ENCODE results near the gene FBXO31. TPM values are rescaled to one million over a fixed set of nuclear protein-coding genes. Genes with fewer than 3 reads are reported as not detected.
A peak's percentile ranks its signal among the peaks of the same experiment; 100 is the strongest.

Gene FBXO31
- total RNA-seq, 1 experiment from 2014 or later, result 40.4 TPM

DNA sequence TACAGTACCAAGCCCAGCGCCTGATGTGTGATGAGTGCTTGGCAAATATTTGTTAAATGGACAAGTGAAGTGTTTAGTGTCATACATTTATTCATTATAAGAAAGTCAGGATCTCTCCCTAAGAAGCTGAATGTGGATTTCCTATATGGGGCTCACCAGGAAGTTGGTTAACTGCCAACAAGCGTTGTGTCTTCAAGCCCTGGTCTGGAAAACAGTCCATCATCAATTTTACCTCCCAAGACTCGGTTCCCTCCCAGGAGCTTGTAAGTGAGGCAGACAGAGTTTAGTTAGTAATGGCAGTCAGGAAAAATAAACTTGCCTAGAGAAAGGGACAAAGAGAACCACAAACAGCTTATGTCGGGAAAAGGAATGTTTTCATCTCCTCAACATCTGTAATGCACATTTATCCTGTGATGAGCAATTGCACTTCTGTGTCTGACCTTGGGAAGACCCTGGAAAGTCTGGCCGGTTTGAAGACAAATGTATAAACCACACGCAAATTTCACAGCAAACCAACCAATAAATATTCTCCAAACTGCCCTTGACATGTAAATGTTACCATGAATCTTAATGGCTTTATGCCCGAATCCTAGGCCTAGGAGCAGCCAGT is 94.7 kb downstream of the FBXO31 start:
- Mint-ChIP-seq H3K9me3 (ENCODE audit: low read depth, unreplicated experiment) (peaks cover 6% of the 10 kb centered on the region), H3K4me3 (ENCODE audit: low read depth, unreplicated experiment) (no peak overlapping the region), H3K4me1 (ENCODE audit: low read depth, unreplicated experiment) (no peaks in the 10 kb centered on the region), H3K36me3 (ENCODE audit: insufficient read depth, unreplicated experiment) (no peaks in the 10 kb centered on the region), H3K27me3 (ENCODE audit: unreplicated experiment) (peaks cover 15% of the 10 kb centered on the region), H3K27ac (ENCODE audit: unreplicated experiment) (no peak overlapping the region)
- CTCF ChIA-PET, result no interaction called here
- TF ChIP-seq, protein P1, sequence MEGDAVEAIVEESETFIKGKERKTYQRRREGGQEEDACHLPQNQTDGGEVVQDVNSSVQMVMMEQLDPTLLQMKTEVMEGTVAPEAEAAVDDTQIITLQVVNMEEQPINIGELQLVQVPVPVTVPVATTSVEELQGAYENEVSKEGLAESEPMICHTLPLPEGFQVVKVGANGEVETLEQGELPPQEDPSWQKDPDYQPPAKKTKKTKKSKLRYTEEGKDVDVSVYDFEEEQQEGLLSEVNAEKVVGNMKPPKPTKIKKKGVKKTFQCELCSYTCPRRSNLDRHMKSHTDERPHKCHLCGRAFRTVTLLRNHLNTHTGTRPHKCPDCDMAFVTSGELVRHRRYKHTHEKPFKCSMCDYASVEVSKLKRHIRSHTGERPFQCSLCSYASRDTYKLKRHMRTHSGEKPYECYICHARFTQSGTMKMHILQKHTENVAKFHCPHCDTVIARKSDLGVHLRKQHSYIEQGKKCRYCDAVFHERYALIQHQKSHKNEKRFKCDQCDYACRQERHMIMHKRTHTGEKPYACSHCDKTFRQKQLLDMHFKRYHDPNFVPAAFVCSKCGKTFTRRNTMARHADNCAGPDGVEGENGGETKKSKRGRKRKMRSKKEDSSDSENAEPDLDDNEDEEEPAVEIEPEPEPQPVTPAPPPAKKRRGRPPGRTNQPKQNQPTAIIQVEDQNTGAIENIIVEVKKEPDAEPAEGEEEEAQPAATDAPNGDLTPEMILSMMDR (IDR thresholded peaks at IDR 0.05; ENCODE audit: unreplicated experiment), result no peak
- BruUV-seq (replicated peaks), result no TSS peak
- DNase-seq, result no peak
- intact Hi-C loops (cut with micrococcal nuclease; ENCODE audit: unreplicated experiment), result no loop called here

DNA sequence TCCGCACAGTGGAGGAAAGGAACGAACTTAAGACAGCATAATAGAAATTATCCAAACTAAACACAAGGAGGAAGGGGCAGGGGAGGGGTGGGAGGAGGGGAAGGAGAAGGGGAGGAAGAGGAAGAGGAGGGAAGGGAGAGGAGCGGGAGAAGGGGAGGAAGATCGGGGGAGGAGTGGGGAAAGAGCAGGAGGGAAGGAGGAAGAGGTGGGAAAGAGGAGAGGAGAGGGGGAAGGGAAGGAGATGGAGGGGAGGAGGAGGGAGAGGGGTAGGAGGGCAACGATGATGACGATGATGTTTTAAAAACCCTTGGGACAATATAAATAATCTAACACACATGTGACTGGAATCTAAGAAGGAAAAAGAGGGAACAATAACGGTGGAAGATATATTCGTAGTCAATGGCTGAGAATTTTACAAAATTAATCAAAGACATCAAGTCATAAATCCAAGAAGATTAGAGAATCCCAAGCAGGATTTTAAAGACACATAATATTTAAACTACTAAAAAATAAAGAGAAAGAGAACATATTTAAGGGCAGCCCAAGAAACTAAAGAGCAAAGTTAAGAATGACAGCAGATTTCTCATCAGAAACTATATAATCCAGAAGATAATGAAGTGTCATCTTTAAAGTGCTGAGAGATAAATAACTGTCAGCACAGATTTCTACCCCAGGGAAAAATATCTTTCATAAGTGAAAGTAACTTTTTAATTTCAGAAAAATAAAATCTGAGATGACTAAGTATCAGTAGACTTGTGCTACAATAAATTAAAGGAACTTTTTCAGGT is 96.5 kb downstream of the FBXO31 start:
- no peak overlapping the region for H3K4me3 Mint-ChIP-seq (ENCODE audit: low read depth, unreplicated experiment)
- no peak overlapping the region for H3K27ac Mint-ChIP-seq (ENCODE audit: unreplicated experiment)
- intact Hi-C loops (cut with micrococcal nuclease; ENCODE audit: unreplicated experiment), result no loop called here
- H3K9me3 Mint-ChIP-seq (ENCODE audit: low read depth, unreplicated experiment), result peaks cover 3% of the 10 kb centered on the region
- no TSS peak for BruUV-seq (replicated peaks)
- CTCF ChIA-PET, result no interaction called here
- peaks cover 16% of the 10 kb centered on the region for H3K27me3 Mint-ChIP-seq (ENCODE audit: unreplicated experiment)
- no peak for DNase-seq
- no peaks in the 10 kb centered on the region for H3K4me1 Mint-ChIP-seq (ENCODE audit: low read depth, unreplicated experiment)
- TF ChIP-seq, protein P1 (IDR thresholded peaks at IDR 0.05; ENCODE audit: unreplicated experiment), result no peak
- no peaks in the 10 kb centered on the region for H3K36me3 Mint-ChIP-seq (ENCODE audit: insufficient read depth, unreplicated experiment)

DNA sequence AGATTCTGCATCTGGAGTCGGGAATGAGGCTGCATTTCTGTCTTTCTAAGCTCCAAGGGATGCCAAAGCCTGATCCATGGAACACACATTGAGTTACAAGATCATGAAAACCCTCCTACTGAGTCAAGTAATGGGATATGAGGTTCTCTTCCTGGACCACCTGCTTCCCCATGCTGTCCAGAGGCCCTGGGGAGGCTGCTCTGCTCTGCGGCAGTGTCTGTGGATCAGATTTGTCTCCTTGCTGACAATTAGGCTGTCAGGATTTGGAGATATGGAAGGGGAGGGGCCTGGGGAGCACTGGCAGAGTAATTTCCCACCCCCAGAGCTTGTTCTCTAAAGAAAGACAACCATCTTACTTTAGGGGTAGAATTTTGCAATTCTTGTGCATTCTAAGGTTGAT is 99.4 kb downstream of the FBXO31 start:
- CTCF ChIA-PET, result interaction anchor here (0.6 kb wide), 1 partner anchor 580 kb away, joined by 3 read pairs; no protein-coding TSS in a partner anchor
- Mint-ChIP-seq H3K36me3 (ENCODE audit: insufficient read depth, unreplicated experiment) (no peaks in the 10 kb centered on the region), H3K4me1 (ENCODE audit: low read depth, unreplicated experiment) (peaks cover 3% of the 10 kb centered on the region), H3K4me3 (ENCODE audit: low read depth, unreplicated experiment) (no peak overlapping the region), H3K27ac (ENCODE audit: unreplicated experiment) (no peak overlapping the region), H3K27me3 (ENCODE audit: unreplicated experiment) (peaks cover 44% of the 10 kb centered on the region), H3K9me3 (ENCODE audit: low read depth, unreplicated experiment) (peaks cover 3% of the 10 kb centered on the region)
- no TSS peak for BruUV-seq (replicated peaks)
- intact Hi-C loops (cut with micrococcal nuclease; ENCODE audit: unreplicated experiment), result no loop called here
- TF ChIP-seq, protein P1 (IDR thresholded peaks at IDR 0.05; ENCODE audit: unreplicated experiment), result no peak
- no peak for DNase-seq

DNA sequence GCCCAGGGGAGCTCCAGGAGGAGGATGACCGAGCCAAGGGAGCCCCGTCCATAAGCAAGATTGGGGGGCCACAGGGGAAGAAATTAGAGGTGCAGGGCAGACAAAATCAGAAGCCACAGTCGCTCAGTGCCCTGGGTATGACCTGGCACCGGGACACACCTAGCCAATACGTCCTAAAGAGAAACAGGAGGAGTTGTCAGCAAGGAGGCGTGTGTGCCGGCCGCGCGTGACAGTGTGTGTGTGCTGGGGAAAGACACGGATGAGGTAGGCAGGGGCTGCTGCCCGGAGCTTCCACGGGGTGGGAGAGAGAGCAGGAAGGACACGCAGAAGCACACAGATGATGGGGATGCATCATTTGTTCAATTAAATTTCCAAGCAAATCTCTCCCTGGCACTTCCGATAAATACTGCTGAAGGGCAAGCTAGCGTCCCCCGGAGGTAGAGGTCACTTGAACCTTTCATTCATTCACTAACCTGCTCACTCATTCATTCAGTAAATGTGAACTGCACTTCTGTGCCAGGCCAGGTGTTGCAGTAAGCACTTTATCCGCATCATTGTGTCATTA is 104.4 kb downstream of the FBXO31 start:
- TF ChIP-seq, protein P1 (IDR thresholded peaks at IDR 0.05; ENCODE audit: unreplicated experiment), result no peak
- Mint-ChIP-seq H3K36me3 (ENCODE audit: insufficient read depth, unreplicated experiment) (no peaks in the 10 kb centered on the region), H3K9me3 (ENCODE audit: low read depth, unreplicated experiment) (no peaks in the 10 kb centered on the region), H3K27me3 (ENCODE audit: unreplicated experiment) (peaks cover 66% of the 10 kb centered on the region), H3K4me3 (ENCODE audit: low read depth, unreplicated experiment) (peak overlapping the region; percentile 57), H3K4me1 (ENCODE audit: low read depth, unreplicated experiment) (peaks cover 13% of the 10 kb centered on the region), H3K27ac (ENCODE audit: unreplicated experiment) (no peak overlapping the region)
- no peak for DNase-seq
- intact Hi-C loops (cut with micrococcal nuclease; ENCODE audit: unreplicated experiment), result loop anchor here (2.0 kb wide), 1 partner anchor 714 kb away; no protein-coding TSS in a partner anchor
- CTCF ChIA-PET, result interaction anchor here (0.6 to 2.5 kb wide), 9 partner anchors 16 to 970 kb away, joined by 3 to 27 read pairs (median 5); no protein-coding TSS in a partner anchor
- BruUV-seq (replicated peaks), result no TSS peak
